GM12875 (cell line): ENCODE results near the gene ZFP82.

Experiments
- H3K4me3 ChIP-seq: one replicate; pipeline ENCODE4 v1.5.1; 2011; ENCODE audit warnings: low read depth, low read length, control low read depth
- TF ChIP-seq, protein P1 (sequence below): IDR thresholded peaks from 2 replicates; pipeline ENCODE4 v1.5.1; 2011; ENCODE audit warnings: low read depth, mild to moderate bottlenecking, control low read depth, inconsistent platforms, low read length, moderate library complexity, borderline replicate concordance; ENCODE audit not compliant: insufficient read depth

Gene ZFP82

GRCh38 chr19:36421749-36422481 is 3.5 kb upstream of the ZFP82 start:
- TF ChIP-seq, protein P1, sequence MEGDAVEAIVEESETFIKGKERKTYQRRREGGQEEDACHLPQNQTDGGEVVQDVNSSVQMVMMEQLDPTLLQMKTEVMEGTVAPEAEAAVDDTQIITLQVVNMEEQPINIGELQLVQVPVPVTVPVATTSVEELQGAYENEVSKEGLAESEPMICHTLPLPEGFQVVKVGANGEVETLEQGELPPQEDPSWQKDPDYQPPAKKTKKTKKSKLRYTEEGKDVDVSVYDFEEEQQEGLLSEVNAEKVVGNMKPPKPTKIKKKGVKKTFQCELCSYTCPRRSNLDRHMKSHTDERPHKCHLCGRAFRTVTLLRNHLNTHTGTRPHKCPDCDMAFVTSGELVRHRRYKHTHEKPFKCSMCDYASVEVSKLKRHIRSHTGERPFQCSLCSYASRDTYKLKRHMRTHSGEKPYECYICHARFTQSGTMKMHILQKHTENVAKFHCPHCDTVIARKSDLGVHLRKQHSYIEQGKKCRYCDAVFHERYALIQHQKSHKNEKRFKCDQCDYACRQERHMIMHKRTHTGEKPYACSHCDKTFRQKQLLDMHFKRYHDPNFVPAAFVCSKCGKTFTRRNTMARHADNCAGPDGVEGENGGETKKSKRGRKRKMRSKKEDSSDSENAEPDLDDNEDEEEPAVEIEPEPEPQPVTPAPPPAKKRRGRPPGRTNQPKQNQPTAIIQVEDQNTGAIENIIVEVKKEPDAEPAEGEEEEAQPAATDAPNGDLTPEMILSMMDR, result no peak
- no peak overlapping the region for H3K4me3 ChIP-seq

DNA sequence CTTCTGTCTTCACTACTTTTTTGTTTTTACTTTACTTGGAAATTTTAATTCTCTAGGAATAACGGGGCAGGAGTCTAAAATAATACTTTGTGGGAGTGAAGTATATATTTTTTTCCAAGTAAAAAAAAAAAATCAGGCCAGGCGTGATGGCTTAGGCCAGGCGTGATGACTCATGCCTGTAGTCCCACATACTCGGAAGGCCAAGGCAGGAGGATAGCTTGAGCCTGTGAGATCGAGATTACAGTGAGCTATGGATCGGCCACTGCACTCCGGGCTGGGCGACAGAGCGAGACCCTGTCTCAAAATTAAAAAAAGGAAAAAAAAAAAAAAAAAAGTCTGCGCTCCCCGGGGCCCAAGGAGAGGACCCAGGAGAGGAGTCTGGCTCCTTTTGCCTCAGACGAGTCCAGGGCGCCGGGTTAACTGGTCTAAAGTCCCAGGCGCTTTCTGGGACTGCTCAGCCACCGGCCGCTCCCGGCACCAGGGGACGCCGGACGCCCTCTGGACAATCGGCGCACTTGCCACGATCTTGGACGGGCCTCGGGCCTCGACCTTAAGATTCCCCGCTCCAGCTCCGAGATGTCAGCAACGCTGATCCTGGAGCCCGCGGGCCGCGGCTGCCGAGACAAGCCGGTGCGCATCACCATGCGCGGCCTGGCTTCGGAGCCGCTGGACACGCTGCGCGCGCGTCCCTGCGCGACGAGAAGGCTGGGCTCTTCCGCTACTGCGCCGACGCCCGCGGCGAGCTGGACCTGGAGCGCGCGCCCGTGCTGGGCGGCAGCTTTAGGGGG is 2.7 kb upstream of the ZFP82 start:
- H3K4me3 ChIP-seq, result no peak overlapping the region
- TF ChIP-seq, protein P1, result no peak

DNA sequence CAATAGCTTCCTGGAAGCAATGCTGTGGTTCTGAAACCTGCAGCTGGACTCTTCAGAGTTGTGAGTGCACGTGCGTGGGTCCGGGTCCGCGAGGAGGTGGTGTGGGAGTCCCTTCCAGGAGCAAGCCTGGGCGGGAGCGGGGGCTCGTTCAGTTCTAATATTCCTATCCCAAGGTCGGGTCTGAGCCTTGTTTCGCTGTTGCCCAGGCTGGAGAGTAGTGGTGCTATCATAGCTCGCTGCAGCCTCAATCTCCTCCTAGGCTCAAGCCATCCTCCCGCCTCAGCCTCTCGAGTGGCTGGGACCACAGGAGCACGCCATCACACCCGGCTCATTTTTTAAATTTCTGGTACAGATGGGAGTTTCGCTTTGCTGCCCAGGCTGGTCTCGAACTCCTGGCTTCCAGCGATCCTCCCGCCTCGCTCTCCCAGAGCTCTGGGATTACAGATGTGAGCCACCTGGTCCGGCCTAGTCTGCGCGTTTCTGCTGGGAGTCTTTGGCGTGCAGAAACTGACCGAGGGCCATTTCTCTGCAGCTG is 625 bp downstream of the ZFP82 start:
- H3K4me3 ChIP-seq, result peak overlapping the region; percentile 81
- TF ChIP-seq, protein P1, result no peak

DNA sequence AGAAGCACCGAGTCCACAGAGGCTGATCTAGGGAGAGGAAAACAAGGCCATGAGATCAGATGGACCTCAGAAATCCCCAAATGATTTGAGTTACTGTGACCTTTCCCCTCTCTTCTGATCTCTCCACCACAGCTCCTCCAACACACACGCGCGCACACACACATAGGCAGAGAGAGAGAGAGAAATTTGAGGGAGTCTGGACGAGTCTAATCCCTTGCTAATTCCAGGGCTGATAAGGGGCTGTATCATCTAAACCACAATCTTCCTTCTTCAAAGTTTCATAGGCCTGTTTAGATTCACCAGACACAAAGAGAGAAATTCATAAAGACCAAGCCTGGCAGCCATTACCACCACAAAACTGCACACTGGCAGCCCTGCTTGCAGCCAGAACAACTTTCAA is 8.6 kb downstream of the ZFP82 start:
- TF ChIP-seq, protein P1, result no peak
- H3K4me3 ChIP-seq, result no peak overlapping the region

GRCh38 chr19:36408101-36408500 is 10.3 kb downstream of the ZFP82 start:
- TF ChIP-seq, protein P1, result no peak
- no peak overlapping the region for H3K4me3 ChIP-seq

GRCh38 chr19:36404498-36404897 is 13.9 kb downstream of the ZFP82 start:
- H3K4me3 ChIP-seq, result no peak overlapping the region
- TF ChIP-seq, protein P1, result no peak

- TF ChIP-seq, protein P1, result no peak
- no peak overlapping the region for H3K4me3 ChIP-seq
Measured at GRCh38 chr19:36401475-36401874, 17.0 kb downstream of the ZFP82 start.
